ENCODE data around the gene NOC2L. TPM values are rescaled to one million over a fixed set of nuclear protein-coding genes. Genes with fewer than 3 reads are reported as not detected.

The NOC2L gene
- polyA plus RNA-seq, 1 donor (not counting 4 experiments of a cell fraction or from before 2014, with no cell fraction given), result 51.8 TPM

DNA sequence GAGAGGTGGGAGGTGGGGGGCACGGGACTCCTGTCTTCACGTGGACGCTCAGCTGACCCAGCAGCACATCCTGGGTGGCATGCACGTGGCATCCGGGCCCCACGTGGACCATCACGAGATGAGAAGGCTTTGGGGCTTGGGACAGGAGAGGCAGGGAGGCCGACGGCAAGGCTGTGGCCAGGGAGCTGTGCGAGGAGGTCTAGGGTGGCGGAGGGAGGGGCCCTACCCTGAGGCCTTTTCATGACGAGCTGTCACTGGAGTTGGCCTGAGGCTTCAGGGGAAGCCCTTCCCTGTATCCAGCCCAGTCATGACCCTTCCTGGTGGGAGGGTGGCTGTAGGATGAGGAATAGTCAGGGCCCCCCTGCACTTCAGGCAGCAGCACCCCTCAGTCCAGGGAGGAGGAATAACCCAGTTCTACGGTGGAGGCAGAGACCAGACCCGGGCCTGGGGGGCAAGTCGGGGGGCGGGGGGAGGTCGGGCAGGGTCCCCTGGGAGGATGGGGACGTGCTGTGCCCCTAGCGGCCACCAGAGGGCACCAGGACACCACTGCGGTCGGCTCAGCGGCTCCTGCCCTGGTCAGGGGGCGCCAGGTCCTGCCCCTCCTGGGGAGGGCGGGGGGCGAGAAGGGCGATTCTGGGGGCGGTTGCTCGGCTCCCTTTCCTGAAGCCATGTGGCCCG is 24.9 kb upstream of the NOC2L start:
- Histone ChIP-seq H3K4me1 (ENCODE audit: control insufficient read depth, extremely low read depth, insufficient read depth, low read length) (no peaks in the 10 kb centered on the region), H3K4me2 (ENCODE audit: control insufficient read depth, extremely low read depth, insufficient read depth, low read depth, low read length) (no peak overlapping the region), H3K9me3 (ENCODE audit: control insufficient read depth, low read depth, low read length) (no peaks in the 10 kb centered on the region), H3K36me3 (ENCODE audit: control insufficient read depth in 2 of 2, extremely low read depth in 1 of 2, insufficient read depth in 2 of 2, low read length in 2 of 2) (no peaks in the 10 kb centered on the region), H4K20me1 (ENCODE audit: control insufficient read depth, extremely low read depth, insufficient read depth, low read length) (no peaks in the 10 kb centered on the region), H2AFZ (ENCODE audit: control insufficient read depth, low read length) (no peak overlapping the region), H3K27me3 (ENCODE audit: control insufficient read depth, extremely low read depth, insufficient read depth, low read length) (peaks cover 51% of the 10 kb centered on the region), H3K9ac (ENCODE audit: control insufficient read depth, extremely low read depth, insufficient read depth, low read length) (no peak overlapping the region), H3K9me1 (ENCODE audit: control insufficient read depth, extremely low read depth, insufficient read depth, low read length) (no peaks in the 10 kb centered on the region), H3K27ac (ENCODE audit: control insufficient read depth, insufficient read depth, low read length) (no peak overlapping the region), H3K4me3 (ENCODE audit: control insufficient read depth in 2 of 3, extremely low read depth in 1 of 3, insufficient read depth in 2 of 3, low read depth in 1 of 3, low read length in 3 of 3) (no peak overlapping the region), H3K79me2 (ENCODE audit: control insufficient read depth, insufficient read depth, low read length) (no peaks in the 10 kb centered on the region)
- no peak for TF ChIP-seq EZH2 (IDR thresholded peaks at IDR 0.05; ENCODE audit: low read length)
- TF ChIP-seq, protein P1, sequence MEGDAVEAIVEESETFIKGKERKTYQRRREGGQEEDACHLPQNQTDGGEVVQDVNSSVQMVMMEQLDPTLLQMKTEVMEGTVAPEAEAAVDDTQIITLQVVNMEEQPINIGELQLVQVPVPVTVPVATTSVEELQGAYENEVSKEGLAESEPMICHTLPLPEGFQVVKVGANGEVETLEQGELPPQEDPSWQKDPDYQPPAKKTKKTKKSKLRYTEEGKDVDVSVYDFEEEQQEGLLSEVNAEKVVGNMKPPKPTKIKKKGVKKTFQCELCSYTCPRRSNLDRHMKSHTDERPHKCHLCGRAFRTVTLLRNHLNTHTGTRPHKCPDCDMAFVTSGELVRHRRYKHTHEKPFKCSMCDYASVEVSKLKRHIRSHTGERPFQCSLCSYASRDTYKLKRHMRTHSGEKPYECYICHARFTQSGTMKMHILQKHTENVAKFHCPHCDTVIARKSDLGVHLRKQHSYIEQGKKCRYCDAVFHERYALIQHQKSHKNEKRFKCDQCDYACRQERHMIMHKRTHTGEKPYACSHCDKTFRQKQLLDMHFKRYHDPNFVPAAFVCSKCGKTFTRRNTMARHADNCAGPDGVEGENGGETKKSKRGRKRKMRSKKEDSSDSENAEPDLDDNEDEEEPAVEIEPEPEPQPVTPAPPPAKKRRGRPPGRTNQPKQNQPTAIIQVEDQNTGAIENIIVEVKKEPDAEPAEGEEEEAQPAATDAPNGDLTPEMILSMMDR (optimal IDR thresholded peaks at IDR 0.05 in 1 of 3, IDR thresholded peaks at IDR 0.05 in 1 of 3, conservative IDR thresholded peaks at IDR 0.05 in 1 of 3; ENCODE audit: extremely low read depth in 1 of 3, insufficient read depth in 2 of 3, low read length in 3 of 3), result peak in 2 of 3 experiments; percentile 90 to 91
- no peak for FAIRE-seq
- DNase-seq (ENCODE audit: low read depth, low spot score), result no peak
- dilution Hi-C loops (cut with MboI; ENCODE audit: extremely low pct_ligation_motif_present, low sequenced_read_pairs), result no loop called here

DNA sequence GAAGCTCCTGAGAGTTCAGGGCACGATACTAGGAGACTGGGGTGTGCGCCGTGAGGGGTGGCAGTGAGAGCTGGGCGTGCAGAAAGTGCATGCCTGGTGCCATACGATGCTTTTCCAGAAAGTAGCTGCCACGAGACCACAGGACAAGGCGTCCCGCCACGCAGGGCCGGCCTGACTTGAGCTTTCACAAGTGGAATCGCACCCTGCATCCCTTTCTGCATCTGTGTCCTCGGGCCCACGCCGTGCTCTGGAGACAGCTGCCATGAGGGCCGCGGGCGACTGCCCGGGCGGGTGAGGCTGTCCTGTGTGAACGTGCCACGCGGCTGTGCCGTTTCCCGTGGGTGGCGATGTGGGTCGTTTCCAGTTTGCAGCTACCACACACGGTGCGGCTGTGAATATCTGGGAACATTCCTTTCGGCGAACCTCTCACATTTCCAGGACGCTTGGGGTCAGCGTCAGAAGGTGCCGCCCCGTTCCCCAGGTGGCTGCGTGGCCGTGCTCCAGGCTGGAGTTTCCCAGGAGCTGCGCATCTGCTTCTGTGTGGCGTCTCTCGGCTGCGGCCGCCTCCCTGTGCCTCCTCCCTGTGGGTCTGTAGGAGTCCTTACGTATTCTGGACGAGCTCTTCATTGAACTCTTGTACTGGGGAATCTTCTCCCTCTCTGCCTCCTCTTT is 23.8 kb upstream of the NOC2L start:
- dilution Hi-C loops (cut with MboI; ENCODE audit: extremely low pct_ligation_motif_present, low sequenced_read_pairs), result no loop called here
- FAIRE-seq (no peak), DNase-seq (ENCODE audit: low read depth, low spot score) (no peak)
- Histone ChIP-seq H3K27me3 (ENCODE audit: control insufficient read depth, extremely low read depth, insufficient read depth, low read length) (peaks cover 51% of the 10 kb centered on the region), H3K9me1 (ENCODE audit: control insufficient read depth, extremely low read depth, insufficient read depth, low read length) (no peaks in the 10 kb centered on the region), H2AFZ (ENCODE audit: control insufficient read depth, low read length) (no peak overlapping the region), H3K36me3 (ENCODE audit: control insufficient read depth in 2 of 2, extremely low read depth in 1 of 2, insufficient read depth in 2 of 2, low read length in 2 of 2) (no peaks in the 10 kb centered on the region), H3K9me3 (ENCODE audit: control insufficient read depth, low read depth, low read length) (no peaks in the 10 kb centered on the region), H3K4me3 (ENCODE audit: control insufficient read depth in 2 of 3, extremely low read depth in 1 of 3, insufficient read depth in 2 of 3, low read depth in 1 of 3, low read length in 3 of 3) (no peak overlapping the region), H3K79me2 (ENCODE audit: control insufficient read depth, insufficient read depth, low read length) (no peaks in the 10 kb centered on the region), H3K27ac (ENCODE audit: control insufficient read depth, insufficient read depth, low read length) (no peak overlapping the region), H4K20me1 (ENCODE audit: control insufficient read depth, extremely low read depth, insufficient read depth, low read length) (no peaks in the 10 kb centered on the region), H3K4me2 (ENCODE audit: control insufficient read depth, extremely low read depth, insufficient read depth, low read depth, low read length) (peak overlapping the region; percentile 16), H3K4me1 (ENCODE audit: control insufficient read depth, extremely low read depth, insufficient read depth, low read length) (no peaks in the 10 kb centered on the region), H3K9ac (ENCODE audit: control insufficient read depth, extremely low read depth, insufficient read depth, low read length) (no peak overlapping the region)
- peak; percentile 86 for TF ChIP-seq EZH2 (IDR thresholded peaks at IDR 0.05; ENCODE audit: low read length)
- TF ChIP-seq, protein P1 (optimal IDR thresholded peaks at IDR 0.05 in 1 of 3, IDR thresholded peaks at IDR 0.05 in 1 of 3, conservative IDR thresholded peaks at IDR 0.05 in 1 of 3; ENCODE audit: extremely low read depth in 1 of 3, insufficient read depth in 2 of 3, low read length in 3 of 3), result no peak

Measured in keratinocyte (primary cell).